Placental pericyte (primary cell): Measurements from ENCODE around the gene TMEM254. TPM values are rescaled to one million over a fixed set of nuclear protein-coding genes. Genes with fewer than 3 reads are reported as not detected.

Source experiments
- total RNA-seq: library from RNA; depleted of rRNA; stranded (reverse); fragments of >200 nt; gene quantifications from 2 replicates; pipeline ENCODE4 v1.2.3, GENCODE V29; 2012

TMEM254 gene
- total RNA-seq = 6.9 and 7.9 TPM in 2 replicates

GRCh38 chr10:80078448-80079311, at the start of gene TMEM254:
TSS of gene TMEM254 (plus strand) at chr10:80078665. CDS start at chr10:80078700, 35 bp downstream.

GRCh38 chr10:80132299-80133139, 54.1 kb downstream of the TMEM254 start, which contains the start of gene PLAC9:
TSS of gene PLAC9 (plus strand) at chr10:80132730. CDS start at chr10:80132763, 33 bp downstream.

Other genes starting within 250 kb of the TMEM254 start
- gene SFTPD, start 129.6 kb upstream of the TMEM254 start, total RNA-seq = 0.66 TPM in 1 of 2 replicates, not detected in the other
- gene PLAC9, start 54.1 kb downstream of the TMEM254 start, total RNA-seq = 0.29 and 0.44 TPM in 2 replicates
- gene ANXA11, start 126.9 kb downstream of the TMEM254 start, total RNA-seq = 91.0 and 149 TPM in 2 replicates
- gene MAT1A, start 211.0 kb downstream of the TMEM254 start, total RNA-seq = not detected in 2 replicates